Breast epithelium (tissue), 3 donors: ENCODE data around the gene BARHL1.

Experiments used
- POLR2A ChIP-seq: fragments of 450-650 bp; IDR thresholded peaks from one replicate; pipeline ENCODE4 v1.6.1; 2016; ENCODE audit warnings: antibody characterized with exemption, mild to moderate bottlenecking, moderate library complexity
- POLR2AphosphoS5 ChIP-seq, 3 donors: sonication (generic); formaldehyde crosslinking; IDR thresholded peaks; one replicate each; pipeline ENCODE4 v1.6.1; 2017; ENCODE audit warnings: antibody characterized with exemption in 3 of 3
- TF ChIP-seq, protein P1 (sequence below), 3 donors: fragments of 450-650 bp; IDR thresholded peaks; one replicate each; pipeline ENCODE4 v1.5.1; 2016 to 2017; ENCODE audit warnings: antibody characterized with exemption in 3 of 3, mild to moderate bottlenecking in 3 of 3, moderate library complexity in 3 of 3

DNA sequence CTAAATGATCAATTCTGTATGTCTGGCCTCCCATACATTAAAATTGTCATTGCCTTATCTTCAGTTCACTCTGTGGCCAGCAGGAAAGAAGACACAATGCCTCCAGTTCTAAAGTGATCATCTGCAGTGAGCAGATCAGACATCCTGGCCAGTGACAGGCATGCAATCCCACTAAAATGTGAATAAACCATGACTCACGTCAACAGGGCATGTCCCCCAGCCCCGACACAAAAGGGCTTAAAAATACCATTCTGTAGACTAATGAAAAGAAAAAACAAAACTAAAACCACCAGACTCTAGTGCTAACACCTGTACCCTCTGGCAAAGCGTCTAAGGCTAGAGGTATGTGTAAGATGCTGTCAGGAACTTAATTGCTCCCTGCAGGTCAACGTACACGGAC is 48.9 kb downstream of the BARHL1 start:
- TF ChIP-seq POLR2A = no peak
- TF ChIP-seq, protein P1, sequence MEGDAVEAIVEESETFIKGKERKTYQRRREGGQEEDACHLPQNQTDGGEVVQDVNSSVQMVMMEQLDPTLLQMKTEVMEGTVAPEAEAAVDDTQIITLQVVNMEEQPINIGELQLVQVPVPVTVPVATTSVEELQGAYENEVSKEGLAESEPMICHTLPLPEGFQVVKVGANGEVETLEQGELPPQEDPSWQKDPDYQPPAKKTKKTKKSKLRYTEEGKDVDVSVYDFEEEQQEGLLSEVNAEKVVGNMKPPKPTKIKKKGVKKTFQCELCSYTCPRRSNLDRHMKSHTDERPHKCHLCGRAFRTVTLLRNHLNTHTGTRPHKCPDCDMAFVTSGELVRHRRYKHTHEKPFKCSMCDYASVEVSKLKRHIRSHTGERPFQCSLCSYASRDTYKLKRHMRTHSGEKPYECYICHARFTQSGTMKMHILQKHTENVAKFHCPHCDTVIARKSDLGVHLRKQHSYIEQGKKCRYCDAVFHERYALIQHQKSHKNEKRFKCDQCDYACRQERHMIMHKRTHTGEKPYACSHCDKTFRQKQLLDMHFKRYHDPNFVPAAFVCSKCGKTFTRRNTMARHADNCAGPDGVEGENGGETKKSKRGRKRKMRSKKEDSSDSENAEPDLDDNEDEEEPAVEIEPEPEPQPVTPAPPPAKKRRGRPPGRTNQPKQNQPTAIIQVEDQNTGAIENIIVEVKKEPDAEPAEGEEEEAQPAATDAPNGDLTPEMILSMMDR (IDR thresholded peaks at IDR 0.05) = no peak
- TF ChIP-seq POLR2AphosphoS5 (IDR thresholded peaks at IDR 0.05) = no peak
